Stomach (tissue), 4 donors: ENCODE results near the gene GPR4.

Experiments used
- EP300 ChIP-seq: sonication (generic); formaldehyde crosslinking; IDR thresholded peaks from one replicate; pipeline ENCODE4 v1.6.1; 2017; ENCODE audit warnings: antibody characterized with exemption
- POLR2A ChIP-seq, 4 donors: fragments of 450-650 bp; IDR thresholded peaks; one replicate each; pipeline ENCODE4 v1.6.1; 2016; ENCODE audit warnings: antibody characterized with exemption in 4 of 4, control low read depth in 2 of 4, mild to moderate bottlenecking in 1 of 4, moderate library complexity in 1 of 4
- POLR2AphosphoS5 ChIP-seq, 3 donors: sonication (generic); formaldehyde crosslinking; IDR thresholded peaks; one replicate each; pipeline ENCODE4 v1.6.1; 2016; ENCODE audit warnings: antibody characterized with exemption in 3 of 3
- TF ChIP-seq, protein P1 (sequence below), 7 experiments: fragments of 450-650 bp in 4 of 7; fragments of 200-600 bp in 3 of 7; sonication (generic) in 3 of 7; IDR thresholded peaks; one replicate each; pipeline ENCODE4 v1.5.1; 2016 to 2019; ENCODE audit warnings: antibody characterized with exemption in 7 of 7, control low read depth in 2 of 7, mild to moderate bottlenecking in 1 of 7

DNA sequence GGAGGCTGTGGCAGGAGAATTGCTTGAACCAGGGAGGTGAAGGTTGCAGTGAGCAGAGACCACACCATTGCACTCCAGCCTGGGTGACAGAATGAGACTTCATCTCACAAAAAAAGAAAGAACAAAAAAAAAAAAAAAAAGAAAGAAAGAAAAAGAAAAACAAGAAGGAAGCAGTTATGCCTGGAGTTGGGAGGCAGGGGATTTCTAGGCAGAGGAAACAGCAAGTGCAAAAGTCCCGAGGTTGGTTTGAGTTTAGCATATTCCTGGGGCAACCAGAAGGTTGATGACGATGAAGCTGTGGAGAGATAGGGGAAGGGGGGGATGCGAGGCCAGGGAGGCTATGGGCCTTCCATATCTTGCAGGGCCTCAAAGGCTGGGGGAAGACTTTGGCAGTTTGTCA lies 48.7 kb upstream of the GPR4 start:
- TF ChIP-seq POLR2A (IDR thresholded peaks at IDR 0.05) (no peak), POLR2AphosphoS5 (IDR thresholded peaks at IDR 0.05) (no peak), EP300 (no peak)
- TF ChIP-seq, protein P1, sequence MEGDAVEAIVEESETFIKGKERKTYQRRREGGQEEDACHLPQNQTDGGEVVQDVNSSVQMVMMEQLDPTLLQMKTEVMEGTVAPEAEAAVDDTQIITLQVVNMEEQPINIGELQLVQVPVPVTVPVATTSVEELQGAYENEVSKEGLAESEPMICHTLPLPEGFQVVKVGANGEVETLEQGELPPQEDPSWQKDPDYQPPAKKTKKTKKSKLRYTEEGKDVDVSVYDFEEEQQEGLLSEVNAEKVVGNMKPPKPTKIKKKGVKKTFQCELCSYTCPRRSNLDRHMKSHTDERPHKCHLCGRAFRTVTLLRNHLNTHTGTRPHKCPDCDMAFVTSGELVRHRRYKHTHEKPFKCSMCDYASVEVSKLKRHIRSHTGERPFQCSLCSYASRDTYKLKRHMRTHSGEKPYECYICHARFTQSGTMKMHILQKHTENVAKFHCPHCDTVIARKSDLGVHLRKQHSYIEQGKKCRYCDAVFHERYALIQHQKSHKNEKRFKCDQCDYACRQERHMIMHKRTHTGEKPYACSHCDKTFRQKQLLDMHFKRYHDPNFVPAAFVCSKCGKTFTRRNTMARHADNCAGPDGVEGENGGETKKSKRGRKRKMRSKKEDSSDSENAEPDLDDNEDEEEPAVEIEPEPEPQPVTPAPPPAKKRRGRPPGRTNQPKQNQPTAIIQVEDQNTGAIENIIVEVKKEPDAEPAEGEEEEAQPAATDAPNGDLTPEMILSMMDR (IDR thresholded peaks at IDR 0.05), result no peak
